K562 (cell line): ENCODE results near the gene MYO3A. TPM values are rescaled to one million over a fixed set of nuclear protein-coding genes. Genes with fewer than 3 reads are reported as not detected.

Experiments used
- ATAC-seq: fragments of 200-7000 bp; cut with Tn5 transposase; 3 replicates; pipeline ENCODE4 v1.9.1; 2020; ENCODE audit warnings: moderate library complexity
- BruUV-seq: library from RNA; stranded (reverse); fragments of 400-500 nt; replicated peaks from 2 replicates; lab custom pipeline; 2021; lab: Mats Ljungman, UMichigan
- CTCF ChIA-PET: fragments of 300-600 bp; formaldehyde crosslinking; extraction: SDS; loops from one replicate; lab custom pipeline; 2021; ENCODE audit warnings: low intra/inter-chr PET ratio; lab: Yijun Ruan, JAX
- POLR2A ChIA-PET: fragments of 300-600, 350-650 bp; sonication (Branson Sonifier 250); formaldehyde crosslinking; extraction: SDS; loops from one replicate; lab custom pipeline; 2021; ENCODE audit warnings: antibody characterized with exemption, inconsistent platforms; lab: Yijun Ruan, JAX
- DNase-seq, 4 experiments: peaks; one replicate each; pipeline versions ENCODE4 v3.0.0 to v3.0.0-alpha.2; 2011 to 2018; ENCODE audit warnings: low spot score in 3 of 4, mixed read lengths in 3 of 4; ENCODE audit errors: extremely low read depth in 1 of 4
- FAIRE-seq: peaks from 2 replicates; lab custom pipeline; 2011; peaks lifted over from hg19 to GRCh38; lab: Jason Lieb, UNC
- H2AFZ ChIP-seq: 2 replicates; pipeline ENCODE4 v1.6.0; 2011; ENCODE audit warnings: low read depth, low read length, control low read depth, inconsistent platforms
- H3K27ac ChIP-seq: fragments of 200-600 bp; 3 replicates; pipeline ENCODE4 v1.8.0; 2011; ENCODE audit warnings: low read depth, mild to moderate bottlenecking, control low read depth, inconsistent platforms, low read length, moderate library complexity, mixed read lengths; ENCODE audit errors: extremely low read depth
- H3K27me3 ChIP-seq, 2 experiments: fragments of 300-600 bp in 1 of 2; 2 replicates in 1 of 2; 3 replicates in 1 of 2; pipeline versions ENCODE4 v1.6.0 to v1.8.0; 2011; ENCODE audit warnings: inconsistent platforms in 2 of 2, low read length in 2 of 2, mild to moderate bottlenecking in 1 of 2, mixed read lengths in 1 of 2, moderate library complexity in 1 of 2; ENCODE audit not compliant: control insufficient read depth in 2 of 2, insufficient read depth in 2 of 2
- H3K36me3 ChIP-seq: fragments of 300-600 bp; 3 replicates; pipeline ENCODE4 v1.8.0; 2011; ENCODE audit warnings: mild to moderate bottlenecking, low read length, inconsistent platforms; ENCODE audit not compliant: control insufficient read depth, insufficient read depth
- H3K4me1 ChIP-seq, 2 experiments: fragments of 200-600 bp in 1 of 2; replicated peaks in 1 of 2; 2 replicates in 1 of 2; 3 replicates in 1 of 2; pipeline versions ENCODE4 v1.5.1 to v1.8.0; 2011; ENCODE audit warnings: inconsistent platforms in 2 of 2, low read length in 2 of 2, mild to moderate bottlenecking in 1 of 2, mixed read lengths in 1 of 2, moderate library complexity in 1 of 2; ENCODE audit not compliant: control insufficient read depth in 2 of 2, insufficient read depth in 2 of 2
- H3K4me2 ChIP-seq: 2 replicates; pipeline ENCODE4 v1.6.1; 2011; ENCODE audit warnings: low read length, control low read depth, inconsistent platforms, mixed read lengths; ENCODE audit not compliant: insufficient read depth
- H3K4me3 ChIP-seq: fragments of 200-600 bp; sonication (generic), shearing (Covaris generic); 2 replicates; pipeline ENCODE4 v1.5.1; 2016; ENCODE audit warnings: control low read depth, inconsistent platforms
- H3K79me2 ChIP-seq: fragments of 200-600 bp; 3 replicates; pipeline ENCODE4 v1.8.0; 2011; ENCODE audit warnings: low read length, inconsistent platforms; ENCODE audit not compliant: control insufficient read depth, insufficient read depth
- H3K9ac ChIP-seq, 2 experiments: 2 replicates each; pipeline versions ENCODE4 v1.6.0 to v1.6.1; 2011; ENCODE audit warnings: low read depth in 2 of 2, low read length in 2 of 2, control low read depth in 1 of 2, inconsistent platforms in 1 of 2, mild to moderate bottlenecking in 1 of 2, mixed read lengths in 1 of 2; ENCODE audit not compliant: insufficient read depth in 1 of 2
- H3K9me1 ChIP-seq: one replicate; pipeline ENCODE4 v1.6.0; 2011; ENCODE audit warnings: inconsistent platforms, mild to moderate bottlenecking, low read length, moderate library complexity; ENCODE audit not compliant: control insufficient read depth, insufficient read depth
- H3K9me3 ChIP-seq: replicated peaks from 2 replicates; pipeline ENCODE4 v1.5.1; 2011; ENCODE audit warnings: low read depth, low read length, inconsistent platforms; ENCODE audit not compliant: control insufficient read depth, insufficient read depth
- H4K20me1 ChIP-seq: replicated peaks from 2 replicates; pipeline ENCODE4 v1.6.1; 2011; ENCODE audit warnings: low read length, inconsistent platforms, mixed read lengths; ENCODE audit not compliant: control insufficient read depth, insufficient read depth
- BMI1 ChIP-seq: fragments of 150-350 bp; IDR thresholded peaks from 2 replicates; pipeline ENCODE4 v1.6.1; 2014; ENCODE audit warnings: low read length
- CHD4 ChIP-seq: fragments of 200-600 bp; sonication (generic); IDR thresholded peaks from 3 replicates; pipeline ENCODE4 v1.6.1; 2012; ENCODE audit warnings: low read depth, mild to moderate bottlenecking, mixed read lengths, low read length, inconsistent platforms; ENCODE audit not compliant: insufficient read depth, insufficient replicate concordance, poor library complexity, severe bottlenecking
- GTF2A2 ChIP-seq: IDR thresholded peaks from 2 replicates; pipeline ENCODE4 v1.6.1; 2016; ENCODE audit warnings: mild to moderate bottlenecking, missing genetic modification characterization, missing compliant biosample characterization
- HNRNPLL ChIP-seq: fragments of 200-400 bp; formaldehyde crosslinking; IDR thresholded peaks from 2 replicates; pipeline ENCODE4 v1.6.1; 2017; ENCODE audit warnings: low read length, low read depth, mild to moderate bottlenecking; ENCODE audit not compliant: poor library complexity, severe bottlenecking
- HNRNPUL1 ChIP-seq: fragments of 200-400 bp; formaldehyde crosslinking; IDR thresholded peaks from 2 replicates; pipeline ENCODE4 v1.6.1; 2017; ENCODE audit warnings: low read length
- KLF13 ChIP-seq: fragments of 450-650 bp; IDR thresholded peaks from 2 replicates; pipeline ENCODE4 v1.6.1; 2016; ENCODE audit warnings: missing genetic modification characterization, low read depth, mild to moderate bottlenecking, missing compliant biosample characterization, moderate library complexity, borderline replicate concordance
- NCOA2 ChIP-seq, 2 experiments: fragments of 450-650 bp; IDR thresholded peaks; 2 replicates each; pipeline ENCODE4 v1.6.1; 2018; ENCODE audit warnings: mild to moderate bottlenecking in 2 of 2, moderate library complexity in 1 of 2; ENCODE audit not compliant: partially characterized antibody in 2 of 2
- SIN3A ChIP-seq, 2 experiments: fragments of 150-350 bp in 1 of 2; IDR thresholded peaks; 2 replicates each; pipeline ENCODE4 v1.6.1; 2011 to 2016; ENCODE audit warnings: borderline replicate concordance in 2 of 2, low read depth in 2 of 2, low read length in 2 of 2, mild to moderate bottlenecking in 2 of 2, moderate library complexity in 2 of 2; ENCODE audit not compliant: control insufficient read depth in 1 of 2
- TAF9B ChIP-seq: fragments of 450-650 bp; IDR thresholded peaks from 2 replicates; pipeline ENCODE4 v1.6.1; 2018; ENCODE audit warnings: mild to moderate bottlenecking; ENCODE audit not compliant: partially characterized antibody
- ZNF121 ChIP-seq: sonication (generic); formaldehyde crosslinking; conservative IDR thresholded peaks from 2 replicates; pipeline ENCODE4 v1.8.0; 2022; ENCODE audit warnings: missing genetic modification reagents
- ZNF184 ChIP-seq: sonication (generic); formaldehyde crosslinking; IDR thresholded peaks from 2 replicates; pipeline ENCODE4 v1.5.0; 2020; ENCODE audit warnings: missing genetic modification reagents
- ZNF263 ChIP-seq: sonication (generic); formaldehyde crosslinking; IDR thresholded peaks from 2 replicates; pipeline ENCODE4 v1.8.0; 2022; ENCODE audit warnings: mild to moderate bottlenecking, missing genetic modification reagents, borderline replicate concordance
- ZNF277 ChIP-seq: fragments of 250-450 bp; sonication (Bioruptor Pico); IDR thresholded peaks from 2 replicates; pipeline ENCODE4 v1.8.0; 2022; ENCODE audit warnings: inconsistent platforms, mild to moderate bottlenecking, moderate library complexity, borderline replicate concordance
- ZNF324 ChIP-seq: fragments of 250-450 bp; sonication (Bioruptor Pico); IDR thresholded peaks from 2 replicates; pipeline ENCODE4 v1.4.0; 2020; ENCODE audit warnings: mild to moderate bottlenecking
- ZNF384 ChIP-seq: IDR thresholded peaks from 2 replicates; pipeline ENCODE4 v1.6.1; 2012; ENCODE audit warnings: low read depth, low read length, improper control_type of control experiment
- WGBS: fragments of 100-300 bp; shearing (Covaris generic); methylation state at CpG from one replicate; pipeline ENCODE4 v1.1.6; 2016; ENCODE audit warnings: low coverage, mixed read lengths; ENCODE audit not compliant: insufficient coverage; ENCODE audit errors: missing lambda C conversion rate; 5-methylcytosine and 5-hydroxymethylcytosine counted together
- in situ Hi-C: fragments of 300-500 bp; cut with MboI; formaldehyde crosslinking; loops from 4 replicates; pipeline ENCODE4 v1.15.0; 2018; ENCODE audit warnings: inconsistent platforms, mixed read lengths
- intact Hi-C: fragments of 100-400 bp; cut with micrococcal nuclease; formaldehyde crosslinking; loops from 2 replicates; pipeline ENCODE4 v1.14.2; 2022
- polyA plus RNA-seq, 8 experiments: library from polyadenylated mRNA; depleted of rRNA in 4 of 8; stranded (reverse) in 5 of 8; unstranded in 3 of 8; fragments of >200 nt; fragmentation: Nextera tagmentation in 2 of 8; fragmentation: Illumina TruSeq in 1 of 8; extraction: Ambion mirVana in 2 of 8; extraction: Trizol in 1 of 8; gene quantifications; 2 replicates each; pipeline versions ENCODE4 v1.2.1 to v1.2.3, GENCODE V29; 2011 to 2014; ENCODE audit warnings: inconsistent platforms in 1 of 8, missing spikeins in 1 of 8
- total RNA-seq, 7 experiments: library from RNA; depleted of rRNA in 6 of 7; stranded (reverse); fragments of >200 nt in 6 of 7; fragmentation: Illumina TruSeq in 2 of 7; extraction: Trizol in 2 of 7; gene quantifications; 2 replicates each; pipeline versions ENCODE4 v1.2.1 to v1.2.3, GENCODE V29; 2011 to 2021; ENCODE audit warnings: low replicate concordance in 1 of 7
- TF ChIP-seq, protein P1 (sequence below): fragments of 450-650 bp; IDR thresholded peaks from 2 replicates; pipeline ENCODE4 v1.6.1; 2017; ENCODE audit warnings: antibody characterized with exemption
- TF ChIP-seq, protein P2 (sequence below): sonication (generic); formaldehyde crosslinking; IDR thresholded peaks from 2 replicates; pipeline ENCODE4 v1.5.0; 2020; ENCODE audit warnings: missing genetic modification reagents

MYO3A gene
- total and polyA plus RNA-seq, 9 of the 15 experiments (the other 6 are each of a cell fraction or from before 2014, with no cell fraction given), result not detected

DNA sequence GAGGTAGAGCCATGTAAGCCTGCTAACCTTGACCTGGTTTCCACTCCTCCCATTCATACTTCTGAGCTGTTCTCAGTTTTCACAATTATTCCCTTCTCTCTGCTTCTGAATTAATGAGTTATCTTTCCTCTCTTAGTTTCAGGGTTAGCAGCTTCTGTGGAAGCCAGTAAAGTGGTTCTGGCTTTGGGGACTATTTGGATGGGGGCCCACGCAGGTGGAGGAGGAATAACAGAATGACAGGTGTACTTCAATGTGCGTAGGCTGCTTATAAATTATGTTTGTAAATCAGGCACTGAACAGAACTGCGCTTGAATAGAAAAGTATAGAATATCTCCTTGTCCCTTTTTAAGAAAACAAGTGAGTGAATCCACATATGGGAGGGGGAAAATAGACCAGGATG is 153.6 kb downstream of the MYO3A start (continued):
- TF ChIP-seq ZNF263 (CRISPR knock-in tag) (no peak), SIN3A (IDR thresholded peaks at IDR 0.05; ENCODE audit: borderline replicate concordance in 2 of 2, control insufficient read depth in 1 of 2, low read depth in 2 of 2, low read length in 2 of 2) (no peak), CHD4 (no peak), ZNF121 (CRISPR knock-in tag) (no peak), ZNF384 (no peak), TAF9B (no peak), ZNF277 (CRISPR knock-in tag) (no peak), GTF2A2 (tag) (no peak)

DNA sequence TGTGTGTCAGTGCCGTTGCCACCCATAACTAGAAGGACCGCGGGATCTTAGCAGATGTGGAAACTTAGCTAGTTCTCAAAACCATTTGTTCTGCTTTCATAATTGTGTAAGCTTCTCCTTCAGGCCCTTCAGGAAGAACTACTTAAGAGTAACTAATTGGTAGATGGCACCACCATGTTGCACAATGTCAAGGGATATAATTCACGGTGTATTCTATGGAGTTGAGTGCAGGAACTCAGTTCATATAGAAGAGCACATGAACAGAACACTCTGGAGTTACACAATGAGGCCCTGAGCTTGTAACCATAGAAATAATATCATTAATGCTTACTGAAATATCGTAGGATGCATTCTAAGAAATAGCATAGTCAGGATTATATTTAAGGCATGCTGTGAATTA is 156.0 kb downstream of the MYO3A start:
- no peaks in the 10 kb centered on the region for H3K9me1 ChIP-seq
- no TSS peak for BruUV-seq
- POLR2A ChIA-PET, result no interaction called here
- TF ChIP-seq ZNF324 (CRISPR knock-in tag), result no peak
- TF ChIP-seq, protein P1, sequence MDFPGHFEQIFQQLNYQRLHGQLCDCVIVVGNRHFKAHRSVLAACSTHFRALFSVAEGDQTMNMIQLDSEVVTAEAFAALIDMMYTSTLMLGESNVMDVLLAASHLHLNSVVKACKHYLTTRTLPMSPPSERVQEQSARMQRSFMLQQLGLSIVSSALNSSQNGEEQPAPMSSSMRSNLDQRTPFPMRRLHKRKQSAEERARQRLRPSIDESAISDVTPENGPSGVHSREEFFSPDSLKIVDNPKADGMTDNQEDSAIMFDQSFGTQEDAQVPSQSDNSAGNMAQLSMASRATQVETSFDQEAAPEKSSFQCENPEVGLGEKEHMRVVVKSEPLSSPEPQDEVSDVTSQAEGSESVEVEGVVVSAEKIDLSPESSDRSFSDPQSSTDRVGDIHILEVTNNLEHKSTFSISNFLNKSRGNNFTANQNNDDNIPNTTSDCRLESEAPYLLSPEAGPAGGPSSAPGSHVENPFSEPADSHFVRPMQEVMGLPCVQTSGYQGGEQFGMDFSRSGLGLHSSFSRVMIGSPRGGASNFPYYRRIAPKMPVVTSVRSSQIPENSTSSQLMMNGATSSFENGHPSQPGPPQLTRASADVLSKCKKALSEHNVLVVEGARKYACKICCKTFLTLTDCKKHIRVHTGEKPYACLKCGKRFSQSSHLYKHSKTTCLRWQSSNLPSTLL, result no peak
- no peak for TF ChIP-seq NCOA2 (IDR thresholded peaks at IDR 0.05; ENCODE audit: partially characterized antibody in 2 of 2)
- no peak for TF ChIP-seq HNRNPUL1
- TF ChIP-seq BMI1, result no peak
- no peak for TF ChIP-seq ZNF184 (CRISPR knock-in tag)
- no peak for TF ChIP-seq KLF13 (tag)
- no peak for TF ChIP-seq HNRNPLL
- TF ChIP-seq, protein P2, sequence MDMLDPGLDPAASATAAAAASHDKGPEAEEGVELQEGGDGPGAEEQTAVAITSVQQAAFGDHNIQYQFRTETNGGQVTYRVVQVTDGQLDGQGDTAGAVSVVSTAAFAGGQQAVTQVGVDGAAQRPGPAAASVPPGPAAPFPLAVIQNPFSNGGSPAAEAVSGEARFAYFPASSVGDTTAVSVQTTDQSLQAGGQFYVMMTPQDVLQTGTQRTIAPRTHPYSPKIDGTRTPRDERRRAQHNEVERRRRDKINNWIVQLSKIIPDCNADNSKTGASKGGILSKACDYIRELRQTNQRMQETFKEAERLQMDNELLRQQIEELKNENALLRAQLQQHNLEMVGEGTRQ, result no peak

More for the DNA sequence above, 156.0 kb downstream of the MYO3A start:
- H3K9ac ChIP-seq, result no peak overlapping the region
- in situ Hi-C loops, result no loop called here
- no peaks in the 10 kb centered on the region for H3K27me3 ChIP-seq
- no peak overlapping the region for H2AFZ ChIP-seq
- no peaks in the 10 kb centered on the region for H3K9me3 ChIP-seq
- no peak overlapping the region for H3K4me3 ChIP-seq
- 0% methylated on average over 5 of the region's 5 CpGs for WGBS
- H3K79me2 ChIP-seq, result no peaks in the 10 kb centered on the region
- no peak for FAIRE-seq
- CTCF ChIA-PET, result no interaction called here
- H3K27ac ChIP-seq, result no peak overlapping the region
- ATAC-seq, result no peak
- DNase-seq, result no peak
- no peaks in the 10 kb centered on the region for H4K20me1 ChIP-seq
- no peaks in the 10 kb centered on the region for H3K4me1 ChIP-seq
- H3K36me3 ChIP-seq, result no peaks in the 10 kb centered on the region
- H3K4me2 ChIP-seq, result no peak overlapping the region
- intact Hi-C loops, result no loop called here
